CD4-positive, alpha-beta T cell treated with Interleukin-6 at 100 ng/mL for 8 hours (primary cell): ENCODE results near the gene DDX25.

Experiments used
- DNase-seq: peaks from one replicate; pipeline ENCODE4 v3.0.0-alpha.2; 2020; ENCODE audit warnings: mixed read lengths, low spot score

The DDX25 gene

DNA sequence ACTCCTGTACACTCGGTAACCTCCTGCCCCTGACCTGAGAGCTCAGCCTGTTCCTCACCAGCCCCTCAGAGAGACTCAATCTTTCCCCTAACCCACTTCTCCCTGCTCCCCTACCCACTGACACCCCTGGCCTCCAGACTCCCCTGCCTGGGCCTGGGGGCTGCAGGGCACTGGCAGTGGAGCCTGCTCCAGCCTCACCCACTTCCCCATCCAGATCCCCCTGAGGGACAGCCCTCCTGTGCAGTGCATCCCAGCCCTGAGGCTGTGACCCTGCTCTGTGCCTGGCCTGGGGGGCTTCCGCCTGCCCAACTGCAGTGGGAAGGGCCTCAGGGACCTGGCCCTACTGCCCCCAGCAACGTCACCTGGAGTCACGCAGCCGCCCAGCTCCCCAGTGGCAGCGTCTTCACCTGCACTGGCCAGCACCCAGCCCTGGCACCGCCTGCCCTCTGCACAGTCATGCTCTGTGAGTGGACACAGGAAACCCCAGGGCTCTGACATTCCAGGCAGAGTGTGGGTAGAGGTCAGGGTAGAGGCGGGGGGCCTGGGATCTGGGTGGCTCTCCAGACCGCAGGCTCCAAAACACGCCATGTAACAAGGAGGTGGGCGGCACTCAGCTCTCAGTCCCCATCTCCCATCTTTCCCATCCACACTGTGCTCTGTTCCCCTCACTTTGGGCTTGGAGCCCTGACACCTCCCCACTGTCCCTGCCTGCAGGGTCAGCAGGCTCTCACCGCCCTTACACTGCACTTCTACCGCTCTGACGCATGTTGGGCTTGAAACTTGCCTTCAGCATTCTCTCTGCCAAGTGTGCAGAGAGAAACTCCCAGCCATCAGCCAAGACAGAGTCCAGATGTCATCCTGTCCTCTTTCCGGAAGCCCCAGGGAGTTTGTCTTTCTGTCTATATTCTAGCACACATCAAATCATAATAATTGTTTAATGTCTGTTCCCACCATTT is 46.7 kb downstream of the DDX25 start:
- no peak for DNase-seq

DNA sequence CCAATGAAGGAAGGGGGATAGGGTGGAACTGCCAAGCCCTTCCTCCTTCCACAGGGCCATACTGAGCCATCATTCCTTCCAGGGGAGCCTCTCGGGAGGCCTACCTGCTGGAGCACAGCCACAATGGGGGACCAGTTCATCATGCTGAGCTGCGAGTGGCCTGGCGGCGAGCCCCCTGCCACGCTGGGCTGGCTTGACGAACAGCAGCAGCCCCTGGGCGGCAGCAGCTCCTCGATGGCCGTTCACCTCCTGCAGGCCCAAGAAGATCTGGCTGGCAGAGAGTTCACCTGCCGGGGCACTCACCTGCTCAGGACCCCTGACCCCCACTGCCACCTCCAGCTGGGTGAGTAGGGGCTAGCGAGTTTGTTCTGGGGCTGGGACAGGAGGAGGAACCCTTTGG is 47.4 kb downstream of the DDX25 start:
- DNase-seq, result no peak

GRCh38 chr11:125952559-125952958 is 48.3 kb downstream of the DDX25 start:
- DNase-seq, result no peak

DNA sequence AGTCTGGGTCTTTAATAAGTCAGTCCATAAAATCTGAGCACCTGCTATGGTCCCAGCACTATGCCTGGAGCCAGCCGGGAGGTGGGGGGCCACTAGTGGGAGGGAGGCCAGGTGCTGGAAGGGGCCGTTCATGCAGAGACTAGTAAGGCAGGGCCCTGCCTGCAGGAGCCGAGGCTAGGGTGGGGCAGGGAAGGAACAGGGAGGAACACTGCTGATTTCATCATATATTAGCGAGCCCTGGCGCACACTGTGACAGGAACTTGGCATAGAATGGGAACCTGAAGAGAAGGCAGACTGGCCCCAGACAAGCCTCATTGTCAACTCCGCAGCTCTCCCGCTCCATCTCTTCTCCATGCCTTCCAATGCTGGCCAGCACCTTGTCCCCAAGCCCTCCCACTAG is 48.7 kb downstream of the DDX25 start:
- no peak for DNase-seq

GRCh38 chr11:125953401-125953935 is 49.2 kb downstream of the DDX25 start:
- DNase-seq, result no peak

- DNase-seq, result no peak
Measured at GRCh38 chr11:125954123-125954944, 50.0 kb downstream of the DDX25 start.

DNA sequence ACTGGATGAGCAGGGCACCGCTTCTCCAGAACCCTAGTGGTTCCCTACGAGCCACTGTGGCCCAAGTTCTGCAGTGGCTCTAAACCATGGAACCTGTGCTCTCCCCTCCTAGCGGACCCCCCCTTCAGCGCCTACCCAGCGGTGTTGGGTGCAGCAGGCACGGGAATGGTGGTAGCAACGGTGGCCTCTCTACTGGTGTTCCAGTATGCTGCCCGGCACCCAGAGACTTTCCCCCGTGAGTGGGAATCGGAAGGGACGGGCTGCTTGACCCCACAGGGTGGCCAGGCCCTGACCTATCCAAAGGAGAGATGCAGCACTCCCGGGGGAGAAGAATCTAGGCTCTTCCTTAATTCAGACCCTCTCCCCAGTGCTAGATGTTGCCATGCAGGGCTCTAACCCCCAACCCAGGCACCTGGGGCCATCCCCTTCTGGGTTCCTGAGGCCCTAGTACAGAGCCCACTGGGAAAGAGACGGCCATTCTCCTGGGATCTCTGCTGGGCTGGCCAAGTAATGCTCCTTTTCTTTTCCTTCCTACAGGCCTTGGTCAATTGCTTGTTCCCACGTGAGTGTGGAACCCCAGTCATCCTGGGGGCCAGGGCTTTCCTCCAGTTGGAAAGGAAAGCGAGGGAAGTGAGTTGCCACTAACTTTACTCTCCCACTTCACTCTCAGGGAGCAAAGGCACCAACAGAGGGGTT is 50.8 kb downstream of the DDX25 start:
- no peak for DNase-seq

DNA sequence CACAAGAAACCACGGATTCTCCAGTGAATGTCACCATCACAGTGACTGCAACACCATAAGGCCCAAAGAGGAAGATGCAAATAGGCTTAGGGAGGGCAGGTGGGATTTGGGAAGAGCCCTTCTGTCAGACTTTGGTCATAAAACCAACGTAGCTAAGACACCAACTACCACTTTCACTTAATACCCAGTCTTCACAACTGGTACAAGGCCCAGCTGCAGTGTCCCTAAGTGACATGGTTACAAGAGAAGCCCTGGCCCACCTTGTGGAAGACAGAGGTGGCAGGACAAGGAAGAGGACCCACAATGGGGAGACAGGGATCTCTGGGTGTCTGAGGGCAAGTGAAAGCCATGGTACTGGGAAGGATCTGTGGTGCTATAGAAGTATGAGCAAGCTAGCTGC is 51.5 kb downstream of the DDX25 start:
- no peak for DNase-seq

DNA sequence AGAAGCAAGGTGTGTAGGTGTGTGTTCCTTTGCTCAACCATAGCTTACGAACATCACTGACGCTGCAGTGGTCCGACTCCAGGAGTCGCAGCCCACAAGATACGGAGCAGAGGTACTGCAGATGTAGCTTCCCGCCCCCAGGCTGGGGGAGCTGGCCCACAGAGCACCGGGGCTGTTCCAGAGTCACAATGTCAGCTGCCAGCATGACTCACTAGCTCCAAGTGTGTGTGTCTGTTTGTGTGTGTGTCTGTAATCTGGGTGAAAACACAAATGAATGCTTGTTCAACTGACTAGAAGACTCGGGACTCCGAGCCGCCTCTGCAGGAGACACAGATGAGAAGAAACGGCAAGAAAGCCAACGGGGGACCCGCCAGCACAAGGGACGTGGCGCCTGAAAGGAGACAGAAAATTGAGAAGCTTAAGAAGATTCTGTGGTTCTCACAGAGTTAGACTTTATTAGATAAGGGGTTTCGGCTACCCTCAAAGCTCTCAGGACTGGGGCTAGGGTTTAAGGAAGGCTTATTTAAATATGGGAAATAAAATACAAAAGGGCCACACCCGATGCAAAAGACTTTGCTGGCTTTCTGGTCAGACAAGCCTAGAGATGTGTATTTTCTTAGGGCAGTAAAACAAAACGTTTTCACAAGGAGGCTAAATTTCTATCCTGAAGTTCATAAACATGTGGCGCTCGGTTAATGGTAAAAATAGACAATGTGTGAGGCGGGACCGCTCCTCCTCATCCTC is 52.3 kb downstream of the DDX25 start:
- DNase-seq, result no peak

DNA sequence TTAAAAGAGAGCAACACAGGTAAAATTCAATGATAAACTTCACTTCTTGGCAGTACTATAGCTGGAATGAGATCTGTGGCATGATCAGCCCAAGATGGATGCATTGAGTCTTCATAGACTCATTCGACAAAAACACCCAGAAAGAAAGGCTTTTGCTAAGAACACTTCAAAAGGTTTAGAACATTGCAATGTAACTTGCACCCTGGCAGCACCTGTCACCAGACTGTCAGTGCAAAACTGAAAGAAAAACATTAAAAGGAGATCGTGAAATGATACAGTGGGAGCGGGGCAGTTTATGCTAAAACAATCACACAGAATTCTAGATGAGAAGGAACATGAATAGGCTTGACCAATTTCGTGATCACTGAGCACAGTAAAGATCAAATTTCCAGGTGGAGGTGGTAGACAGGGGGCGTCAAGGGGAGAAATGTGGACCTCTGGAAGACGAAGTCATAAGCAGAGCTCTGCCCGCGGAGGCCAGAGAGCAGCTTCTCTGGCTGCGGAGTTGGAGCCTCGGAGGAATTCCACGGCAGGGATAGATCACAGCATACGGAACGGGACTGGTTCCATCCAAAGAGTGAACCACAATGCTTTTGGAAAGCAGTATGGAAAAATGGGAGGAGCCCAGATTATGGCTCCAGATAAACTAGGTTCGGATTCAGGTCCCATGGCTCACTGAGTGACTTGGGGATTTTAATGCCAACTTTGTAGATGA is 53.5 kb downstream of the DDX25 start:
- no peak for DNase-seq

- no peak for DNase-seq
Measured at GRCh38 chr11:125958872-125959400, 54.6 kb downstream of the DDX25 start.

GRCh38 chr11:125959511-125959910 is 55.2 kb downstream of the DDX25 start:
- DNase-seq, result no peak

DNA sequence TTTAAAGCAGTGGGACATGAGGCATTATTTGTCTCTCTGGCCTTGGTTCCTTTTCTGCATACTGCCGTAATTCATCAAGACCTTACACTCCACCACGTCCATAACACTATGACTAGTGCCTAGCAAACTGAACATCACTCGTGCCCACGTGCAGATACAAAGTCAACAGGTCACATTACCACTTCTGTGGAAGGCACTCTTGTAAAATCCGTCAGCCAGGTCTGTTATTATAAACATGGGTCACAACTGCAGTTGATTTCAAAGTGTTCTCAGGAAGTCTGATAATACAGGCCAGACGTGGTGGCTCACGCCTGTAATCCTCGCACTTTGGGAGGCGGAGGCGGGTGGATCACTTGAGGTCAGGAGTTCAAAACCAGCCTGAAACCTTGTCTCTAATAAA is 55.6 kb downstream of the DDX25 start:
- no peak for DNase-seq

GRCh38 chr11:125960771-125961170 is 56.5 kb downstream of the DDX25 start:
- DNase-seq, result no peak

DNA sequence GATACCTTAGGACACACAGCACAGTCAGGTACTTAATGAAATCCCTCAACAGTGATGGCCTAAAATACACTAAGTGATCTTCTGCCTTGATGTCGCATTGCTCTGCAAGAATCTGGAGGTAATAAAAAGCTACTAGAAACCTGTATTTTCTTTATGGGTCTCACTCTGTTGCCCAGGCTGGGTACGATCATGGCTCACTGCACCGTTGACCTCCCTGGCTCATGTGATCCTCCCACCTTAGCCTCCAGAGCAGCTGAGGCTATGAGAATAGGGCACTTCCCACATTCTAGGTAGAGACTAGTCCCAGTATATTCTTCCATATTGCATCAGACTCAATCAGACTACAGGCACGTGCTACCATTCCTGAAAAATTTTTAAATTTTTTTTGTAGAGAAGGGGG is 63.2 kb downstream of the DDX25 start:
- no peak for DNase-seq

GRCh38 chr11:125968354-125968753 is 64.0 kb downstream of the DDX25 start:
- DNase-seq, result no peak

GRCh38 chr11:125971618-125972017 is 67.3 kb downstream of the DDX25 start:
- DNase-seq, result no peak

GRCh38 chr11:125974284-125974683 is 70.0 kb downstream of the DDX25 start:
- DNase-seq, result no peak

- DNase-seq, result no peak
Measured at GRCh38 chr11:125975634-125976033, 71.3 kb downstream of the DDX25 start.

DNA sequence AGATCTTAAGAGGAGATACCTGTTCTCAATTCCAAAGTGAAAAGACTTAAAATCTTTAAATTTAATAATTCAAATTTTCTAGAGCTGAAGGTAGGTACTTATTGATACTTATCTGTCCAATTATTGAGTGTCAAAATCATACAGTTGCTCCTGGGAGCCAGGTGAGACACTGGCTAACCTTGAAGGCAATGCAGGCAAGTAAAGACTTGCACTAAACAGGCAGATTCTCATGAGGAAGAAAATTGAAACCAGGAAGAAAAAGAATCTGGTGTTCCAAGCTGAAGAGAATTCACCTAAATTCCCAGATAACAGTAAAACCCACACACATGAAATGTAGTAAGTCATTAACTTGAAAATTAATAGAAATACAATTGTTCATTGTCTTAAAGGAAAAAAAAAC is 71.8 kb downstream of the DDX25 start:
- no peak for DNase-seq

GRCh38 chr11:125977333-125977732 is 73.0 kb downstream of the DDX25 start:
- DNase-seq, result no peak
